ENCODE measurements around the gene GAK.

DNA sequence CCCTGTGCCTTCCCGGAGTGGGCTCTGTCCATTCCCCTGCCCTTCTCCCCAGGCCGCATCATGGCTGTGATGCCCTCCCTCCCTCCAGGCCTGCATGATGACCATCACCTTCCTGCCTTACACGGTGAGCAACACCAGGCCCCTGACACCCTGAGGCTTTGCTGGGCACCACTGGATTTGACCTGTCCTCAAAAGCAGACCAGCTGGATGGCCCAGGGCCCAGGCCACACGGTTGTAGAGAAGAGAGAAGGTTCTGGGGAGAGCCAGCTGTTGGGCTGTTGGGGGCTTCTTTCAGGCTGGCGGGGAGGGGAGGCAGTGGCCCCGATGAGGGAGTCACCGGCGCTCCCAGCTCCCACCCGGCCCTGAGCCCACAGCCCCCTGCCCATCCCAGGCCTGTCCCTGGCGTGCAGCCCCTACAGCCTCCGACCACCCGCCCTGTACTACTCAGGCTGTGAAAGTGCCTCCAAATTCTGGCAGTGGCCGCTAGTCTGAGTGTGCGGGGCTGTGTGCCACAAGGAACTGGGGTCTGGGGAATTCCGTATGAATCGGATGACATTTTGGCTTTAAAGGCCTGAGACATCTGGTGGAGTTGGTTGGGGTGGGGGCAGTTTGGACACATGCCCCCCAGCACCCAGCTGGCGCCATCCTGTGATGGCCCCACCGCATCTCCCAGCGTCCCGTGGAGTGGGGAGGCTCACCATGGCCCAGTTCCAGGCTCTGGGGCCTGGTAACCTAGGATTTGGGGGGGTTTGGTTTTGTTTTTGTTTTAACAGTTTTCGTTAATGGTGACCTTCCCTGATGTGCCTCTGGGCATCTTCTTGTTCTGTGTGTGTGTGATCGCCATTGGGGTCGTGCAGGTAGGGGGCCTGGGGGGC is 19.7 kb upstream of the GAK start:
- no peak for TF ChIP-seq POLR2A (IDR thresholded peaks at IDR 0.05)
- TF ChIP-seq, protein P1, sequence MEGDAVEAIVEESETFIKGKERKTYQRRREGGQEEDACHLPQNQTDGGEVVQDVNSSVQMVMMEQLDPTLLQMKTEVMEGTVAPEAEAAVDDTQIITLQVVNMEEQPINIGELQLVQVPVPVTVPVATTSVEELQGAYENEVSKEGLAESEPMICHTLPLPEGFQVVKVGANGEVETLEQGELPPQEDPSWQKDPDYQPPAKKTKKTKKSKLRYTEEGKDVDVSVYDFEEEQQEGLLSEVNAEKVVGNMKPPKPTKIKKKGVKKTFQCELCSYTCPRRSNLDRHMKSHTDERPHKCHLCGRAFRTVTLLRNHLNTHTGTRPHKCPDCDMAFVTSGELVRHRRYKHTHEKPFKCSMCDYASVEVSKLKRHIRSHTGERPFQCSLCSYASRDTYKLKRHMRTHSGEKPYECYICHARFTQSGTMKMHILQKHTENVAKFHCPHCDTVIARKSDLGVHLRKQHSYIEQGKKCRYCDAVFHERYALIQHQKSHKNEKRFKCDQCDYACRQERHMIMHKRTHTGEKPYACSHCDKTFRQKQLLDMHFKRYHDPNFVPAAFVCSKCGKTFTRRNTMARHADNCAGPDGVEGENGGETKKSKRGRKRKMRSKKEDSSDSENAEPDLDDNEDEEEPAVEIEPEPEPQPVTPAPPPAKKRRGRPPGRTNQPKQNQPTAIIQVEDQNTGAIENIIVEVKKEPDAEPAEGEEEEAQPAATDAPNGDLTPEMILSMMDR (IDR thresholded peaks at IDR 0.05) = no peak
- TF ChIP-seq POLR2AphosphoS5 (IDR thresholded peaks at IDR 0.05; ENCODE audit: insufficient read depth in 1 of 2, low read depth in 1 of 2) = no peak

All from vagina (tissue), 2 donors.